ENCODE results near the gene KCNQ1.

DNA sequence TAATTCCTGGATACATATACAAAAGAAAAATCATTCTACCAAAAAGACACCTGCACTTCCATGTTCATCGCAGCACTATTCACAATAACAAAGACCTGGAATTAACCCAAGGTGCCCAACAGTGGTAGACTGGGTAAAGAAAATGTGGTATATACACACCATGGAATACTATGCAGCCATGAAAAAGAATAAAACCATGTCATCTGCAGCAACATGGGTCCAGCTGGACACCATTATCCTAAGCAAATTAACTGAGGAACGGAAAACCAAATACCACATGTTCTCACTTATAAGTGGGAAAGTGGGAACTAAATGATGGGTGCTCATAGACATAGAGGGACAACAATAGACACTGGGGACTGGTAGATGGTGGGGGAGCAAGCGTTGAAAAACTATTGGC, 5.0 kb upstream of the KCNQ1 start:
- TF ChIP-seq, protein P1, sequence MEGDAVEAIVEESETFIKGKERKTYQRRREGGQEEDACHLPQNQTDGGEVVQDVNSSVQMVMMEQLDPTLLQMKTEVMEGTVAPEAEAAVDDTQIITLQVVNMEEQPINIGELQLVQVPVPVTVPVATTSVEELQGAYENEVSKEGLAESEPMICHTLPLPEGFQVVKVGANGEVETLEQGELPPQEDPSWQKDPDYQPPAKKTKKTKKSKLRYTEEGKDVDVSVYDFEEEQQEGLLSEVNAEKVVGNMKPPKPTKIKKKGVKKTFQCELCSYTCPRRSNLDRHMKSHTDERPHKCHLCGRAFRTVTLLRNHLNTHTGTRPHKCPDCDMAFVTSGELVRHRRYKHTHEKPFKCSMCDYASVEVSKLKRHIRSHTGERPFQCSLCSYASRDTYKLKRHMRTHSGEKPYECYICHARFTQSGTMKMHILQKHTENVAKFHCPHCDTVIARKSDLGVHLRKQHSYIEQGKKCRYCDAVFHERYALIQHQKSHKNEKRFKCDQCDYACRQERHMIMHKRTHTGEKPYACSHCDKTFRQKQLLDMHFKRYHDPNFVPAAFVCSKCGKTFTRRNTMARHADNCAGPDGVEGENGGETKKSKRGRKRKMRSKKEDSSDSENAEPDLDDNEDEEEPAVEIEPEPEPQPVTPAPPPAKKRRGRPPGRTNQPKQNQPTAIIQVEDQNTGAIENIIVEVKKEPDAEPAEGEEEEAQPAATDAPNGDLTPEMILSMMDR (IDR thresholded peaks at IDR 0.05), result no peak
- no peak for TF ChIP-seq POLR2AphosphoS5 (IDR thresholded peaks at IDR 0.05)
